ENCODE results near the gene QRFP. TPM values are rescaled to one million over a fixed set of nuclear protein-coding genes. Genes with fewer than 3 reads are reported as not detected.
A peak's percentile ranks its signal among the peaks of the same experiment; 100 is the strongest.

QRFP gene
- total RNA-seq, 4 donors from 2014 or later, result not detected

- intact Hi-C loops (cut with DNase I; ENCODE audit: low total_unique reads), result loop anchor here (10.0 kb wide), 1 partner anchor 64 kb away; no protein-coding TSS in a partner anchor
- no peak for TF ChIP-seq POLR2A (IDR thresholded peaks at IDR 0.05)
- TF ChIP-seq CTCF (IDR thresholded peaks at IDR 0.05), result no peak
- DNase-seq (ENCODE audit: low spot score in 2 of 2), result no peak
- WGBS, 2 donors, result 1% methylated on average over 41 to 86 of the region's 98 CpGs
- peak within 1 kb of the TSS; percentile 33 for H3K4me3 ChIP-seq (ENCODE audit: low read depth, poor library complexity, severe bottlenecking)
Observed at GRCh38 chr9:130938652-130939404, 42.2 kb upstream of the QRFP start, which contains the start of gene FIBCD1. Gene FIBCD1, minus strand, starts transcription at chr9:130939247. Its CDS starts 640 bp downstream, at chr9:130938607.

GRCh38 chr9:130938184-130938651 is 41.6 kb upstream of the QRFP start:
- H3K4me3 ChIP-seq (ENCODE audit: low read depth, poor library complexity, severe bottlenecking), result no peak overlapping the region
- intact Hi-C loops (cut with DNase I; ENCODE audit: low total_unique reads), result loop anchor here (10.0 kb wide), 1 partner anchor 63 kb away; no protein-coding TSS in a partner anchor
- no peak for DNase-seq (ENCODE audit: low spot score in 2 of 2)
- WGBS, 2 donors, result 4 to 6% methylated on average over 17 to 38 of the region's 52 CpGs
- no peak for TF ChIP-seq POLR2A (IDR thresholded peaks at IDR 0.05)
- no peak for TF ChIP-seq CTCF (IDR thresholded peaks at IDR 0.05)

- no peak overlapping the region for H3K4me3 ChIP-seq (ENCODE audit: low read depth, poor library complexity, severe bottlenecking)
- intact Hi-C loops (cut with DNase I; ENCODE audit: low total_unique reads), result loop anchor here (10.0 kb wide), 1 partner anchor 63 kb away; no protein-coding TSS in a partner anchor
- DNase-seq (ENCODE audit: low spot score in 2 of 2), result no peak
- 59 to 61% methylated on average over 23 of the region's 23 CpGs for WGBS, 2 donors
- TF ChIP-seq CTCF (IDR thresholded peaks at IDR 0.05) (no peak), POLR2A (IDR thresholded peaks at IDR 0.05) (no peak)
Observed at GRCh38 chr9:130937146-130938076, 40.8 kb upstream of the QRFP start.

- no peak overlapping the region for H3K4me3 ChIP-seq (ENCODE audit: low read depth, poor library complexity, severe bottlenecking)
- 47 to 54% methylated on average over 9 to 12 of the region's 12 CpGs for WGBS, 2 donors
- DNase-seq (ENCODE audit: low spot score in 2 of 2), result no peak
- TF ChIP-seq CTCF (IDR thresholded peaks at IDR 0.05) (no peak), POLR2A (IDR thresholded peaks at IDR 0.05) (no peak)
- intact Hi-C loops (cut with DNase I; ENCODE audit: low total_unique reads), result loop anchor here (10.0 kb wide), 1 partner anchor 62 kb away; no protein-coding TSS in a partner anchor
Observed at GRCh38 chr9:130936285-130937117, 39.9 kb upstream of the QRFP start.
